Measurements from ENCODE around the gene RNF150.
"Not testable (repeated sequence)": the region's sequence is repeated elsewhere in the genome, so short reads cannot be mapped to it uniquely, and the experiment has no call there.

RNF150 gene

DNA sequence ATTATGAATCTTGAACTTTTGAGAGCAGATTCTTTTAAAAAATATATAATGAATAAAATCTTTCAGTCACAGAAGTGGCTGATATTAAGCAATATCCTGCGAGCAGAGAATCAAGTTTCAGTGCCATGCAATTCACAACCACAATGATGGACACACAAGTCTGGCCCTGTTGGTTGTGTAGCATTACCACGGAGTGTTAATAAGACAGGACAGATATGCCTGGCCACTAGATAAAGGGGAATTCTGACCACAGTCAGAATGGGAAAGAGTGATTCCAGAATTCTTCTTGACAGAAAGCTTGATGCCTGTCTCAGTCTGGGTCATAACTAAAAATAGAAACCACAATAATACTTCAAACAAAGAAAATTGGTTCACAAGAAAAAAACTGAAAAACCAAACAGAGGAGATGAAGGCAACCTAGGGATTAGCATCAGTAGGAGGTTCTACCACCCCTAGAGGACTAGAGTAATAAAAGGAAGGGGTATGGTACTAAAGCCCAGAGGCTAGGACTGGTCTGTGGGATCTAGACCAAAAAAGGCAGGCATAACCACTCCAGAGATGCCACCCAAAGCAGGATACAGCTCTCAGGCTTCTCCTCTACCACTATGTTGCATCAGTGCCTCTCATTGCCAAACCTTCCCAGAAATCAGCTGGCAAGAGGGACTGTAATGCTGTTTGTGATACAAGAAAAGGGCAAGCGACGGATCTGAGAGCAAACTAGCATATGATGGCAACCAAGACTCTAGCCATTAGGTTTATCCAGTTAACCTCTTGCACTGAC is 59.0 kb downstream of the RNF150 start:
- no peak for DNase-seq

DNA sequence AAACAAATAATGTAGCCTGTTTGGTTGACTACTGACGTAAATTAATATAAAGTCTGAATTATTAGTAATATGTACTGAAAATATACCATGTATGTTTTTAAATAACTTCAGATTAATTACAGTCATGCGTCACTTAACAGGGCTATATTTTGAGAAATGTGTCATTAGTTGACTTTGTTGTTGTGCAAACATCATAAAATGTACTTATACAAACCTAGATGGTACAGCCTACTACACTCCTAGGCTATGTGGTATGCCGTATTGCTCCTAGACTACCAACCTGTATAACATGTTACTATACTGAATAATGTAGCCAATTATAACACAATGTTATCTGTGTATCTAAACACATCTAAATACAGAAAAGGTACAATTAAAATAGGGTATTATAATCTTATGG is 66.6 kb downstream of the RNF150 start:
- no peak for DNase-seq

DNA sequence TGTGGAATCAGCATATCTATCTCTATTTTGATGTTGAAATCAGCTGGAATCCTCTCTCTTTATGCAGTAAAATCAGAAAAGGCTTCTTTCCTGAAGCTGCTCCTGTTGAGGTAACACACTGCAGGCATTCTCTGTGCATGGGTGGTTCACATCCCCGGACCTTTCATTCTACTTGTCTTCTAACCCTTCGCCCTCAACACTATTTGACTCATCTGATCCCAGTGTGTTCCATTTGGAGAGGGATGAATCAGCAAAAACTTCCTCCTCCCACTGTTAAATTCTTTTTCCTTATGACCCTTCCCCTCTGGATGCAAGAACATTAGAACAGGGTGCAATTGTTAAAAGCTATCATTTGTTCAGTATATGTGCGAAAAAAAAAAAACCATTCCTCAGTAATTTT is 67.4 kb downstream of the RNF150 start:
- DNase-seq: no peak

- DNase-seq: no peak
Measured at GRCh38 chr4:141062651-141063050, 70.6 kb downstream of the RNF150 start.

GRCh38 chr4:141058591-141059512 is 74.4 kb downstream of the RNF150 start:
- no peak for DNase-seq

DNA sequence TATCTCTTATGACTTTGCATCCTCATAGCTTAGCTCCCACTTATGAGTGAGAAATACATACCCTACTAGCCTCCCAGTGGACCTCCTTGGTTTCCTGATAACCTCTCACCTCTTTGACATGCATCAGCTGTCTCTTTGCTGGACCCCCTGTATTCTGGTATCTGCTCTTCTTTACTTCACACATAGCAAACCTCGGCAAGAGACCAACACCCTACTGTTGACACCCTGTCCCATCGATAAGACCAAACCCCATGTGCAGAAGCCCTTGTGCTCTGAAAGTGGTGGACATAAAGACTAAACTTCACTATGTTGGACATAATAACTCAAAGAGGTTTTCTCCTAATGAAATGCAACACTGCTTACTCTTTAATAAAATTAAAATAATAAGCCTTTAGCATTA is 75.7 kb downstream of the RNF150 start:
- no peak for DNase-seq

- DNase-seq: no peak
Measured at GRCh38 chr4:141056473-141056872, 76.8 kb downstream of the RNF150 start.

DNA sequence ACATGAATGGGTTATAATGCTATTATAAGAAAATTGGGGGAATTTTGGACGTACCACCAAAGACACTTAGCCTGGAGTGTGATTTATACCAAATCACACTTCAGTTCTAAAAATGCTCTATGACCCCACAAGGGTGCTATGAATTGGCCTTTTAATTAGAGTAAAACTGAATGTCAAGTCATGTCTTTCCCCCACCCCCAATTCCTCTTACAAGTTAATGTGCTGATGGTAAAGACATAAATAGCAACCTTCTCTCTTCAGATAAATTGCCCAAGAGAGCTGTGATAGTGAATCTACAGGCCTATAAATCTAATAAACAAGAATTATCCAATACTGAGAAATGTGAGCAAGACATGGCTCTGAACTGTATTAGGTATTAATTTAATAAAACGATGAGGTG is 78.8 kb downstream of the RNF150 start:
- DNase-seq: no peak

DNA sequence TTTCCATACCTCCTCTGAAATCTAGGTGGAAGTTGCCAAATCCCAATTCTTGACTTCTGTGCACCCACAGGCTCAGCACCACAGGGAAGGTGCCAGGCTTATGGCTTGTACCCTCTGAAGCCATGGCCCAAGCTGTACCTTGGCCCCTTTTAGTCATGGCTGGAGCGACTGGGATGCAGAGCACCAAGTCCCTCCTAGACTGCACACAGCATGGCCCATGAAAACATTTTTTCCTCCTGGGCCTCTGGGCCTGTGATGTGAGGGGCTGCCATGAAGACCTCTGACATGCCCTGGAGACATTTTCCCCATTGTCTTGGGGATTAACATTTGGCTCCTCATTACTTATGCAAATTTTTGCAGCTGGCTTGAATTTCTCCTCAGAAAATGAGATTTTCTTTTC is 82.3 kb downstream of the RNF150 start:
- DNase-seq: not testable (repeated sequence)

- no peak for DNase-seq
Measured at GRCh38 chr4:141047228-141047884, 85.9 kb downstream of the RNF150 start.

- DNase-seq: no peak
Measured at GRCh38 chr4:141046255-141046654, 87.0 kb downstream of the RNF150 start.

DNA sequence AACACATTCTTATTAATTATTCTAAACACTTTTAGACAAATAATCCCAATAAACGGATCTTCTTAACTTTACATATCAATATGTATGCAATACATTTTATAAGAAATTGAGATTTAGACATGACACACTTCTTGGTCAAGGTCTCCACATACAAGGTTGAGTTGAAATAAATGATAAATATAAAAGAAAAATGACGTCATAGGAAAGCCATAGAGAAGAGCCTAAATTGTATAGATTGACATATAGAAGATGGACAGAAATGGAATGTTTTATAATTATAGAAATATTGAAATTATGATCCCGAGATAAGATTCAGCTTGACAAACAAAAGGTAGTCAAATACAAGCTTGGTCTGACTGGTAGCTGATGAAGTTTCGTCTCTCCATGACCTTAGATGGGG is 87.4 kb downstream of the RNF150 start:
- DNase-seq: no peak

DNA sequence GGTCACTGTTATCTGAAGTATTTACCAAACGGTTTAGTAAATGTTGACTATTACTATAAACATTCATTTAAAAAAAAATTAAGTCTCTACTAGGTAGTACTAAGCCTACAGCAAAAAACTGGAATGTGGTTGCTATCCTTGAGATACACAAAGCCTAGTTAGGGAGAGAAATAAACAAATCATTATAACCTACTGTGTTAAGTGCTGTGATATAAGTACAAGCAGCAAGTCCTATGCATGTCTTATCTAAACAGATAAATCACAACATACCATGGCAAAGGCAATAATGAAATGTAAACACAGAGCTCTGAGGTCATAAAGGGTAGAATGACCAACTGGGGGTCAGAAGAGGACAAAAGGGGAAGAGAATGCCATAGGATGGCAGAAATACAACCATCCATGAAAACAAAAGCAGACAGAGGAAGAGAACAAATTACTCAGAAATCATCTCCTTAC is 92.2 kb downstream of the RNF150 start:
- no peak for DNase-seq

- no peak for DNase-seq
Measured at GRCh38 chr4:141039156-141039555, 94.1 kb downstream of the RNF150 start.

GRCh38 chr4:141038428-141038827 is 94.8 kb downstream of the RNF150 start:
- no peak for DNase-seq

- DNase-seq: no peak
Measured at GRCh38 chr4:141037446-141037845, 95.8 kb downstream of the RNF150 start.

GRCh38 chr4:141036786-141037185 is 96.5 kb downstream of the RNF150 start:
- no peak for DNase-seq

- DNase-seq: no peak
Measured at GRCh38 chr4:141035920-141036319, 97.3 kb downstream of the RNF150 start.

GRCh38 chr4:141028024-141028529 is 105.2 kb downstream of the RNF150 start:
- no peak for DNase-seq

DNA sequence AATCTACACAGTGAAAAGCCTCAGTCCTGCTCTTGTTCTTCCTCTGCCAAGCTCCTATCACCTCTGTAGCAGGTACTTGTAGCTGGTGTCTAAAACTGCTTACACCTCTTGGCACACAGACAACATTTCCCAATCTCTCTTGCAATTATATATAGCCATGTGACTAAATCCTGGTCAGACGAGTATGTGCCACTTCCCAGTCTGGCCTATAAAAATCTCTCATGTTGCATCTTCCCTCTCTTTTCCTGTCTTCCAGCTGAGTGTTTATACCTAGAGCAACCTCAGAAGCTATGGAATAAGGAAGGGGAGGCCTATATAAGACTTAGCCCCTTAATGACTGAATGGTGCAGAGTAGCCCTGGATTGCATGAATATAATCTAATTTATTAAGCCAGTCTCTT is 105.8 kb downstream of the RNF150 start:
- no peak for DNase-seq

- DNase-seq: no peak
Measured at GRCh38 chr4:141026900-141027299, 106.4 kb downstream of the RNF150 start.

GRCh38 chr4:141023051-141023450 is 110.2 kb downstream of the RNF150 start:
- DNase-seq: no peak

GRCh38 chr4:141022111-141022695 is 111.1 kb downstream of the RNF150 start:
- DNase-seq: no peak

All from activated CD4-positive, alpha-beta T cell treated with anti-CD3 and anti-CD28 coated beads for 48 hours (primary cell).